ENCODE data around the gene SLC8A1. TPM values are rescaled to one million over a fixed set of nuclear protein-coding genes. Genes with fewer than 3 reads are reported as not detected.
"Not testable (repeated sequence)": the region's sequence is repeated elsewhere in the genome, so short reads cannot be mapped to it uniquely, and the experiment has no call there.

SLC8A1 gene
- total RNA-seq, 1 donor from 2014 or later = 9.6 TPM

- no peaks in the 10 kb centered on the region for H3K79me2 ChIP-seq (ENCODE audit: low read depth)
- H3K9ac ChIP-seq = no peak overlapping the region
- H3K36me3 ChIP-seq = no peaks in the 10 kb centered on the region
- H3K4me3 ChIP-seq = no peak overlapping the region
- H3K27me3 Mint-ChIP-seq (ENCODE audit: insufficient read depth, low read depth) = peaks cover 2% of the 10 kb centered on the region
- DNase-seq (ENCODE audit: low spot score) = no peak
- H3K27ac Mint-ChIP-seq = no peak overlapping the region
- H3K27me3 ChIP-seq = no peaks in the 10 kb centered on the region
- H3K9me3 ChIP-seq (ENCODE audit: low read depth) = no peaks in the 10 kb centered on the region
- no peaks in the 10 kb centered on the region for H4K20me1 ChIP-seq (ENCODE audit: low read depth)
- H3K27ac ChIP-seq = no peak overlapping the region
- H3K9me3 Mint-ChIP-seq = no peaks in the 10 kb centered on the region
- no peaks in the 10 kb centered on the region for H3F3A ChIP-seq (ENCODE audit: low read depth)
- no peaks in the 10 kb centered on the region for H3K36me3 Mint-ChIP-seq
- H3K4me1 ChIP-seq = peaks cover 1% of the 10 kb centered on the region
- no peak overlapping the region for H3K4me2 ChIP-seq
- H3K4me3 Mint-ChIP-seq = no peak overlapping the region
- peaks cover 5% of the 10 kb centered on the region for H3K4me1 Mint-ChIP-seq
- H2AFZ ChIP-seq (replicated peaks) = no peak overlapping the region
- no peak for TF ChIP-seq EZH2 (IDR thresholded peaks at IDR 0.05)
- no peak for TF ChIP-seq CTCF (IDR thresholded peaks at IDR 0.05)
- TF ChIP-seq EZH2phosphoT487 (IDR thresholded peaks at IDR 0.05) = no peak
Observed at GRCh38 chr2:40087927-40088326, 364.0 kb downstream of the SLC8A1 start.

- H3K4me3 ChIP-seq = no peak overlapping the region
- no peaks in the 10 kb centered on the region for H3F3A ChIP-seq (ENCODE audit: low read depth)
- peaks cover 2% of the 10 kb centered on the region for H3K4me1 Mint-ChIP-seq
- no peak overlapping the region for H3K27ac ChIP-seq
- TF ChIP-seq EZH2phosphoT487 (IDR thresholded peaks at IDR 0.05) (no peak), CTCF (IDR thresholded peaks at IDR 0.05) (no peak), EZH2 (IDR thresholded peaks at IDR 0.05) (no peak)
- H3K9me3 ChIP-seq (ENCODE audit: low read depth) = no peaks in the 10 kb centered on the region
- no peak overlapping the region for H3K9ac ChIP-seq
- no peaks in the 10 kb centered on the region for H3K9me3 Mint-ChIP-seq
- no peaks in the 10 kb centered on the region for H3K36me3 Mint-ChIP-seq
- no peaks in the 10 kb centered on the region for H3K4me1 ChIP-seq
- DNase-seq (ENCODE audit: low spot score) = no peak
- H3K36me3 ChIP-seq = no peaks in the 10 kb centered on the region
- H3K79me2 ChIP-seq (ENCODE audit: low read depth) = no peaks in the 10 kb centered on the region
- no peaks in the 10 kb centered on the region for H3K27me3 ChIP-seq
- no peak overlapping the region for H3K27ac Mint-ChIP-seq
- no peaks in the 10 kb centered on the region for H4K20me1 ChIP-seq (ENCODE audit: low read depth)
- no peak overlapping the region for H3K4me2 ChIP-seq
- H2AFZ ChIP-seq (replicated peaks) = no peak overlapping the region
- no peak overlapping the region for H3K4me3 Mint-ChIP-seq
- H3K27me3 Mint-ChIP-seq (ENCODE audit: insufficient read depth, low read depth) = peaks cover 2% of the 10 kb centered on the region
Observed at GRCh38 chr2:40087434-40087833, 364.5 kb downstream of the SLC8A1 start.

GRCh38 chr2:40085786-40086185 lies 366.1 kb downstream of the SLC8A1 start:
- Histone ChIP-seq H3K9ac (no peak overlapping the region), H3K4me1 (no peaks in the 10 kb centered on the region), H4K20me1 (ENCODE audit: low read depth) (no peaks in the 10 kb centered on the region), H3K4me2 (no peak overlapping the region), H3K4me3 (no peak overlapping the region), H3F3A (ENCODE audit: low read depth) (no peaks in the 10 kb centered on the region), H3K27me3 (no peaks in the 10 kb centered on the region), H3K9me3 (ENCODE audit: low read depth) (no peaks in the 10 kb centered on the region), H3K27ac (no peak overlapping the region), H3K79me2 (ENCODE audit: low read depth) (no peaks in the 10 kb centered on the region), H3K36me3 (no peaks in the 10 kb centered on the region), H2AFZ (replicated peaks) (no peak overlapping the region)
- Mint-ChIP-seq H3K27me3 (ENCODE audit: insufficient read depth, low read depth) (no peaks in the 10 kb centered on the region), H3K4me1 (no peaks in the 10 kb centered on the region), H3K9me3 (peaks cover 3% of the 10 kb centered on the region), H3K4me3 (no peak overlapping the region), H3K27ac (no peak overlapping the region), H3K36me3 (no peaks in the 10 kb centered on the region)
- no peak for DNase-seq (ENCODE audit: low spot score)
- TF ChIP-seq EZH2 (IDR thresholded peaks at IDR 0.05) (no peak), CTCF (IDR thresholded peaks at IDR 0.05) (no peak), EZH2phosphoT487 (IDR thresholded peaks at IDR 0.05) (no peak)

GRCh38 chr2:40073336-40073735 lies 378.6 kb downstream of the SLC8A1 start:
- H3K4me3 ChIP-seq; H3K9me3 ChIP-seq (ENCODE audit: low read depth); DNase-seq (ENCODE audit: low spot score); H3F3A ChIP-seq (ENCODE audit: low read depth); H3K4me3 Mint-ChIP-seq; H4K20me1 ChIP-seq (ENCODE audit: low read depth); H2AFZ ChIP-seq (replicated peaks); H3K9ac ChIP-seq; H3K27ac ChIP-seq; H3K36me3 Mint-ChIP-seq; H3K4me1 Mint-ChIP-seq; H3K27me3 ChIP-seq; H3K27ac Mint-ChIP-seq; H3K4me2 ChIP-seq; H3K79me2 ChIP-seq (ENCODE audit: low read depth); H3K27me3 Mint-ChIP-seq (ENCODE audit: insufficient read depth, low read depth); H3K36me3 ChIP-seq: not testable (repeated sequence)
- peaks cover 14% of the 10 kb centered on the region for H3K4me1 ChIP-seq
- peaks cover 14% of the 10 kb centered on the region for H3K9me3 Mint-ChIP-seq

Data from neural progenitor cell (in vitro differentiated cells).